Ectodermal cell (in vitro differentiated cells): ENCODE measurements around the gene ARMC3.
"Not testable (repeated sequence)": the region's sequence is repeated elsewhere in the genome, so short reads cannot be mapped to it uniquely, and the experiment has no call there.

Experiments used
- H3K27ac ChIP-seq: 2 replicates; pipeline ENCODE4 v1.7.0; 2013; ENCODE audit warnings: mild to moderate bottlenecking, low read depth, low read length; ENCODE audit not compliant: insufficient read depth, poor library complexity, severe bottlenecking
- H3K27me3 ChIP-seq: 2 replicates; pipeline ENCODE4 v1.7.0; 2013; ENCODE audit warnings: mild to moderate bottlenecking, low read length; ENCODE audit not compliant: insufficient read depth, control insufficient read depth, poor library complexity, severe bottlenecking
- H3K36me3 ChIP-seq: one replicate; pipeline ENCODE4 v1.7.0; 2013; ENCODE audit warnings: low read length; ENCODE audit not compliant: control insufficient read depth, insufficient read depth
- H3K4me1 ChIP-seq: one replicate; pipeline ENCODE4 v1.7.0; 2013; ENCODE audit warnings: low read length; ENCODE audit not compliant: control insufficient read depth, insufficient read depth
- H3K4me3 ChIP-seq: 2 replicates; pipeline ENCODE4 v1.7.0; 2013; ENCODE audit warnings: low read depth, low read length, control low read depth; ENCODE audit not compliant: insufficient read depth
- H3K9me3 ChIP-seq: 2 replicates; pipeline ENCODE4 v1.7.0; 2013; ENCODE audit warnings: mild to moderate bottlenecking, low read length, moderate library complexity; ENCODE audit not compliant: control insufficient read depth
- WGBS, 2 experiments: methylation state at CpG; one replicate each; pipeline ENCODE4 v1.1.7; 2013; ENCODE audit warnings: missing lambda C conversion rate in 2 of 2; 5-methylcytosine and 5-hydroxymethylcytosine counted together

The ARMC3 gene

GRCh38 chr10:22903694-22904093 is 24.2 kb upstream of the ARMC3 start:
- WGBS, 2 experiments = 94 to 100% methylated on average over 1 of the region's 1 CpG
- Histone ChIP-seq H3K27me3 (no peaks in the 10 kb centered on the region), H3K27ac (no peak overlapping the region), H3K36me3 (no peaks in the 10 kb centered on the region), H3K4me3 (no peak overlapping the region), H3K4me1 (no peaks in the 10 kb centered on the region), H3K9me3 (no peaks in the 10 kb centered on the region)

DNA sequence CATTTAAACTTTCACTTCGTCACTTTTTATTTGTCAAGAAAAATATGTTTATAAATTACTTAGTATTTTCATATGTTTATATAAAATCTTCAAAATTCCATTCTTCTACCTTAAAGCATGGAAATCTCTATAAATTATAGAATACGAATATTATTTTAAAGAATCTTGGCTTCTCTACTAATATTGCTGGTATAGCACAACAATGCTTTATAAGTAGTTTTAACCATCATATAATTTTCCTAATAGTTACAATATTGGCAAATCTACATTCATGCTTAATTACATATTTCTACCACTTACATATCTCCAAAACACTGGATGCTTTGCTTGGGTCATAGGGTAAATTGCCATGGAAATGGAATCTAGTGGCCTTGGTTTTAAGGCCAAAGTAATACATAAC is 21.1 kb upstream of the ARMC3 start:
- Histone ChIP-seq H3K9me3 (no peaks in the 10 kb centered on the region), H3K4me1 (no peaks in the 10 kb centered on the region)
- WGBS, 2 experiments = no CpG with 5 or more reads among the region's 2 CpGs

GRCh38 chr10:22908837-22909236 is 19.0 kb upstream of the ARMC3 start:
- WGBS, 2 experiments = 83 to 92% methylated on average over 1 of the region's 1 CpG
- no peaks in the 10 kb centered on the region for H3K27me3 ChIP-seq
- H3K36me3 ChIP-seq = no peaks in the 10 kb centered on the region
- H3K27ac ChIP-seq = no peak overlapping the region
- H3K4me1 ChIP-seq = no peaks in the 10 kb centered on the region
- no peaks in the 10 kb centered on the region for H3K9me3 ChIP-seq
- no peak overlapping the region for H3K4me3 ChIP-seq

More for the DNA sequence above, 21.1 kb upstream of the ARMC3 start:
- H3K4me3 ChIP-seq = no peak overlapping the region
- no peak overlapping the region for H3K27ac ChIP-seq
- no peaks in the 10 kb centered on the region for H3K36me3 ChIP-seq
- no peaks in the 10 kb centered on the region for H3K27me3 ChIP-seq

DNA sequence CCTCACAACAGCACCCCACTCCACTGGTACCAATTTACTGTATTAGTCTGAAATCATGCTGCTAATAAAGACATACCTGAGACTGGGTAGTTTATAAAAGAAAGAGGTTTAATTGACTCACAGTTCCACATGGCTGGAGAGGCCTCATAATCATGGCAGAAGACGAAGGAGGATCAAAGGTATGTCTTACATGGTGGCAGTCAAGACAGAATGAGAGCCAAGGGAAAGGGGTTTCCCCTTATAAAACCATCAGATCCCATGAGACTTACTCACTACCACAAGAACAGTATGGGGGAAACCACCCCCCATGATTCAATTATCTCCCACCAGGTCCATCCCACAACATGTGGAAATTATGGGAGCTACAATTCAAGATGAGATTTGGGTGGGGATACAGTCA is 18.2 kb upstream of the ARMC3 start:
- H3K36me3 ChIP-seq, H3K9me3 ChIP-seq, H3K27me3 ChIP-seq, H3K4me3 ChIP-seq, H3K27ac ChIP-seq, H3K4me1 ChIP-seq: not testable (repeated sequence)
- WGBS, 2 experiments = 93 to 95% methylated on average over 1 of the region's 1 CpG

- WGBS, 2 experiments = 50 to 70% methylated on average over 1 of the region's 1 CpG
- H3K27me3 ChIP-seq = no peaks in the 10 kb centered on the region
- H3K36me3 ChIP-seq = no peaks in the 10 kb centered on the region
- H3K4me1 ChIP-seq = no peaks in the 10 kb centered on the region
- no peak overlapping the region for H3K27ac ChIP-seq
- no peak overlapping the region for H3K4me3 ChIP-seq
- no peaks in the 10 kb centered on the region for H3K9me3 ChIP-seq
Observed at GRCh38 chr10:22911067-22911466, 16.8 kb upstream of the ARMC3 start.

DNA sequence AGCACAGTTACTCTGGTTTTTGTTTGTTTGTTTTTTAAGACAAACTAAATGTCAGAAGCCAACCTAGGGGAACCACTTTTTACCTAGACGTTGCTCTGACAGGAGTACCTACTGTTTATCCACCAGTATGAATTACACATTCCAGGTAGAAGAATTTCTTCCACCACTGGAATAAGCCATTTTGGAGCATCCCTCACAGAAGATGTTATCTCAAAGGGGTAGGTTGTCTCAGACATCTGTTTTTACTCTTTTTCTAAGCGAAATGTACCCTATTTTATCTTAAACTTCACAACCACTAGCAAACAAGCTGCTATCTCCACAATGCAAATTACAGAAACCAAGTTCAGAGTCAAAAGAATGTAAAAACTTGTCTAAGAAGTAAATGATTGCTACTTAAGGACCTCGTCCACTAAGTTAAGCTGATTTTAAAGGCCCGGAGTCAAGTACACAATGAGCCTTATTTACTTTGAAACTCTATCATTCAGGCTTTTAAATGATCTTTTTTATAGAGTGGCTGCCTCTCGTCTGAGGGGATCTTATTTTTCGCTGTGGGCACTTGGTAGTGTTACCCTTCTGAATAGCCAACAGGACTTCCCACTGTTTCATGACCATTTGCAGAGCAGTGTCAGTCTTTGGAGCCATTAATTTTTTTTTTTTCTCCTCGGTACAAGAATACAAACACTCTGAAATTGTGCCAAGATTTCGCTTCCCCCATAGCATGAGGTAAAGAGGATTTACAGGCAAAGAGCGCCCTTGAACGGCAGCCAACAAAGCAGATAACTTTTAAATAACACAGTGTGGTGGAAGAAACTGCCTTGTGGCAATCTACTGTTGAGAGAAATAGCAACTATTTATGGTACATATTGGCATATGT is 15.7 kb upstream of the ARMC3 start:
- Histone ChIP-seq H3K36me3 (no peaks in the 10 kb centered on the region), H3K4me3 (no peak overlapping the region), H3K4me1 (no peaks in the 10 kb centered on the region), H3K27me3 (no peaks in the 10 kb centered on the region), H3K27ac (no peak overlapping the region), H3K9me3 (no peaks in the 10 kb centered on the region)
- WGBS, 2 experiments = 92% methylated on average over 10 of the region's 10 CpGs

- Histone ChIP-seq H3K9me3 (no peaks in the 10 kb centered on the region), H3K4me1 (no peaks in the 10 kb centered on the region), H3K27me3 (no peaks in the 10 kb centered on the region), H3K27ac (no peak overlapping the region), H3K4me3 (no peak overlapping the region), H3K36me3 (no peaks in the 10 kb centered on the region)
- 91 to 96% methylated on average over 3 to 4 of the region's 5 CpGs for WGBS, 2 experiments
Observed at GRCh38 chr10:22912763-22913384, 15.0 kb upstream of the ARMC3 start.

DNA sequence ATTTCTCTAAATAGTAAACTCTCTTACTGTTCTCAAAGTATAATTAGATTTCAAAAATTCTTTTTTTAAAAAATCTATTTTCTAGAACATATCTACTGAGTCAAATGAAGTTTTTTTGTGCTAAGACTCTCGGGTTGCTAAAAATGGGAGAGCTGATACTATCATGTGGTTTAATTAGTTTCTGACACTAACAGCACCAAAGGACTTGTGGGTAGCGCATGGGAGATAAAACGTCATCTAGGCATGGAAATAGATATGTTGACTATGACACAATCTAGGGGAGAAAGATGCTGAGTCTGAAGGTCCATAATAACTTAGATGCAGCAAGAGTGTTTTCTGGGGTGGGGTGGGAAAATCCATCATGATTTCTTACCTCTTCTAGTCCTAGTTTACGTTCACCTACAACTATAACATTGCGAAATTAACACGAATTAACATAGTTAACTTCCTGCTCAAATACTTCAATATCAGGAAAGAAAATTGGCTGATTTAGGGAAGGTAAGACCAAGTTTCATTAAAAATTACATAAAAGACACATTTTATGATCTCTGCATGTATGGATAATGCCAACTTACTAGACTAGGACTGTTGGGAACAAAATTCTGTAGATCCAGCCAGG is 14.3 kb upstream of the ARMC3 start:
- Histone ChIP-seq H3K4me1 (no peaks in the 10 kb centered on the region), H3K9me3 (no peaks in the 10 kb centered on the region), H3K27ac (no peak overlapping the region), H3K36me3 (no peaks in the 10 kb centered on the region), H3K4me3 (no peak overlapping the region), H3K27me3 (no peaks in the 10 kb centered on the region)
- 91 to 94% methylated on average over 3 to 6 of the region's 6 CpGs for WGBS, 2 experiments

- Histone ChIP-seq H3K27ac (no peak overlapping the region), H3K27me3 (no peaks in the 10 kb centered on the region), H3K4me3 (no peak overlapping the region), H3K36me3 (no peaks in the 10 kb centered on the region), H3K9me3 (no peaks in the 10 kb centered on the region), H3K4me1 (no peaks in the 10 kb centered on the region)
- WGBS, 2 experiments = 94 to 100% methylated on average over 1 to 2 of the region's 3 CpGs
Observed at GRCh38 chr10:22915314-22915713, 12.5 kb upstream of the ARMC3 start.

GRCh38 chr10:22925088-22925487 is 2.8 kb upstream of the ARMC3 start:
- no peaks in the 10 kb centered on the region for H3K4me1 ChIP-seq
- no peaks in the 10 kb centered on the region for H3K9me3 ChIP-seq
- no peak overlapping the region for H3K4me3 ChIP-seq
- H3K27me3 ChIP-seq = peaks cover 22% of the 10 kb centered on the region
- H3K36me3 ChIP-seq = no peaks in the 10 kb centered on the region
- WGBS, 2 experiments = 90 to 91% methylated on average over 1 of the region's 1 CpG
- H3K27ac ChIP-seq = no peak overlapping the region
